GM23248 (cell line): ENCODE measurements around the gene PDHX. TPM values are rescaled to one million over a fixed set of nuclear protein-coding genes. Genes with fewer than 3 reads are reported as not detected.
A peak's percentile ranks its signal among the peaks of the same experiment; 100 is the strongest.

ENCODE experiments used
- DNase-seq: peaks from one replicate; pipeline ENCODE4 v3.0.0-alpha.2; 2015
- H2AFZ ChIP-seq: fragments of 200-600 bp; sonication (generic); 2 replicates; pipeline ENCODE4 v1.6.1; 2016; ENCODE audit warnings: antibody characterized with exemption
- H3F3A ChIP-seq: fragments of 200-600 bp; sonication (generic); 2 replicates; pipeline ENCODE4 v1.6.1; 2016; ENCODE audit warnings: mild to moderate bottlenecking, antibody characterized with exemption, mixed run types; ENCODE audit not compliant: insufficient read depth
- H3K27ac ChIP-seq: fragments of 200-600 bp; sonication (generic); 2 replicates; pipeline ENCODE4 v1.5.1; 2016; ENCODE audit warnings: mild to moderate bottlenecking
- H3K27me3 ChIP-seq: fragments of 200-600 bp; sonication (generic); replicated peaks from 2 replicates; pipeline ENCODE4 v1.6.1; 2016; ENCODE audit warnings: mild to moderate bottlenecking; ENCODE audit not compliant: insufficient read depth
- H3K36me3 ChIP-seq: fragments of 200-600 bp; sonication (generic); 2 replicates; pipeline ENCODE4 v1.6.1; 2016; ENCODE audit warnings: low read depth, mild to moderate bottlenecking
- H3K4me1 ChIP-seq: fragments of 200-600 bp; sonication (generic); 2 replicates; pipeline ENCODE4 v1.6.1; 2016; ENCODE audit warnings: mild to moderate bottlenecking; ENCODE audit not compliant: insufficient read depth
- H3K4me2 ChIP-seq: fragments of 200-600 bp; sonication (generic); one replicate; pipeline ENCODE4 v1.6.1; 2016; ENCODE audit warnings: mild to moderate bottlenecking; ENCODE audit not compliant: unreplicated experiment
- H3K4me3 ChIP-seq: fragments of 200-600 bp; sonication (generic); 2 replicates; pipeline ENCODE4 v1.5.1; 2016; ENCODE audit warnings: mild to moderate bottlenecking
- H3K79me2 ChIP-seq: fragments of 200-600 bp; sonication (generic); 2 replicates; pipeline ENCODE4 v1.6.1; 2016; ENCODE audit warnings: mild to moderate bottlenecking; ENCODE audit not compliant: insufficient read depth
- H3K9ac ChIP-seq: fragments of 200-600 bp; sonication (generic); 2 replicates; pipeline ENCODE4 v1.6.1; 2016; ENCODE audit warnings: mild to moderate bottlenecking
- H3K9me2 ChIP-seq: fragments of 200-600 bp; sonication (generic); 2 replicates; pipeline ENCODE4 v1.6.1; 2016; ENCODE audit warnings: mixed run types, mild to moderate bottlenecking, moderate library complexity; ENCODE audit not compliant: insufficient read depth
- H3K9me3 ChIP-seq: fragments of 200-600 bp; sonication (generic); one replicate; pipeline ENCODE4 v1.6.1; 2017; ENCODE audit warnings: low read depth
- H4K20me1 ChIP-seq: fragments of 200-600 bp; sonication (generic); 2 replicates; pipeline ENCODE4 v1.6.0; 2016; ENCODE audit not compliant: insufficient read depth
- EZH2 ChIP-seq: fragments of 200-600 bp; sonication (generic); IDR thresholded peaks from 2 replicates; pipeline ENCODE4 v1.6.1; 2018; ENCODE audit warnings: antibody characterized with exemption, mild to moderate bottlenecking; ENCODE audit not compliant: insufficient read depth, poor library complexity, severe bottlenecking
- EZH2phosphoT487 ChIP-seq: fragments of 200-600 bp; sonication (generic); IDR thresholded peaks from 2 replicates; pipeline ENCODE4 v1.6.1; 2018; ENCODE audit warnings: antibody characterized with exemption, moderate library complexity, mild to moderate bottlenecking, low read depth; ENCODE audit not compliant: insufficient read depth
- WGBS, 2 experiments: methylation state at CpG; one replicate each; pipeline ENCODE4 v1.1.6; 2015 to 2017; ENCODE audit warnings: low lambda C conversion rate in 2 of 2, low coverage in 1 of 2; ENCODE audit errors: missing lambda C conversion rate in 2 of 2; 5-methylcytosine and 5-hydroxymethylcytosine counted together
- in situ Hi-C: fragments of 300-500 bp; cut with MboI; formaldehyde crosslinking; loops from 2 replicates; pipeline ENCODE4 v1.15.0; 2020
- polyA plus RNA-seq: library from polyadenylated mRNA; unstranded; fragments of >200 nt; fragmentation: Nextera tagmentation; extraction: Ambion mirVana; gene quantifications from 2 replicates; pipeline ENCODE4 v1.2.1, GENCODE V29; 2016
- total RNA-seq: library from RNA; depleted of rRNA; stranded (reverse); fragments of >200 nt; shearing (Covaris generic); gene quantifications from 2 replicates; pipeline ENCODE4 v1.2.3, GENCODE V29; 2014

The PDHX gene
- total and polyA plus RNA-seq, 2 experiments from 2014 or later: 36.1 to 40.1 TPM

- Histone ChIP-seq H3K4me1 (peaks cover 40% of the 10 kb centered on the region), H3K36me3 (no peaks in the 10 kb centered on the region), H3K9me3 (no peaks in the 10 kb centered on the region), H3K27ac (peak overlapping the region; percentile 78), H4K20me1 (no peaks in the 10 kb centered on the region), H3K9me2 (no peaks in the 10 kb centered on the region), H3K9ac (no peak overlapping the region), H3F3A (peaks cover 18% of the 10 kb centered on the region), H3K4me2 (peak overlapping the region; percentile 35), H2AFZ (no peak overlapping the region), H3K4me3 (no peak overlapping the region), H3K79me2 (no peaks in the 10 kb centered on the region), H3K27me3 (no peaks in the 10 kb centered on the region)
- in situ Hi-C loops: no loop called here
- TF ChIP-seq EZH2phosphoT487 (no peak), EZH2 (no peak)
- WGBS, 2 experiments: 43 to 59% methylated on average over 3 of the region's 3 CpGs
- no peak for DNase-seq
Measured at GRCh38 chr11:35009944-35010342, 93.5 kb downstream of the PDHX start.

- WGBS, 2 experiments: 87 to 91% methylated on average over 5 of the region's 5 CpGs
- in situ Hi-C loops: no loop called here
- TF ChIP-seq EZH2phosphoT487: no peak
- no peak for TF ChIP-seq EZH2
Measured at GRCh38 chr11:35010654-35011053, 94.2 kb downstream of the PDHX start.

GRCh38 chr11:35011389-35011788, 95.0 kb downstream of the PDHX start:
- H3K9ac ChIP-seq: no peak overlapping the region
- TF ChIP-seq EZH2phosphoT487 (no peak), EZH2 (no peak)
- H3K4me3 ChIP-seq: no peak overlapping the region
- H3K9me3 ChIP-seq: no peaks in the 10 kb centered on the region
- H3K27ac ChIP-seq: peak overlapping the region; percentile 32
- H3K27me3 ChIP-seq: no peaks in the 10 kb centered on the region
- H3F3A ChIP-seq: peaks cover 18% of the 10 kb centered on the region
- no peaks in the 10 kb centered on the region for H3K36me3 ChIP-seq
- DNase-seq: peak; percentile 75
- no peaks in the 10 kb centered on the region for H3K79me2 ChIP-seq
- peak overlapping the region; percentile 42 for H3K4me2 ChIP-seq
- peaks cover 40% of the 10 kb centered on the region for H3K4me1 ChIP-seq
- in situ Hi-C loops: no loop called here
- H2AFZ ChIP-seq: no peak overlapping the region
- H4K20me1 ChIP-seq: no peaks in the 10 kb centered on the region
- 71 to 73% methylated on average over 4 of the region's 4 CpGs for WGBS, 2 experiments
- H3K9me2 ChIP-seq: no peaks in the 10 kb centered on the region

More at GRCh38 chr11:35010654-35011053, 94.2 kb downstream of the PDHX start:
- Histone ChIP-seq H4K20me1 (no peaks in the 10 kb centered on the region), H3K79me2 (no peaks in the 10 kb centered on the region), H3K4me2 (no peak overlapping the region), H3K9me3 (no peaks in the 10 kb centered on the region), H3K4me3 (no peak overlapping the region), H3K9me2 (no peaks in the 10 kb centered on the region), H3K4me1 (peaks cover 40% of the 10 kb centered on the region), H3K36me3 (no peaks in the 10 kb centered on the region), H3K9ac (no peak overlapping the region), H3F3A (peaks cover 18% of the 10 kb centered on the region), H3K27ac (no peak overlapping the region), H2AFZ (no peak overlapping the region), H3K27me3 (no peaks in the 10 kb centered on the region)
- DNase-seq: no peak

GRCh38 chr11:35011944-35012343, 95.5 kb downstream of the PDHX start:
- Histone ChIP-seq H3K4me2 (no peak overlapping the region), H3K9ac (no peak overlapping the region), H3K27ac (peak overlapping the region; percentile 32; the same call in 1 of the 2 replicates), H3K27me3 (no peaks in the 10 kb centered on the region), H3K9me3 (no peaks in the 10 kb centered on the region), H3K4me3 (no peak overlapping the region), H3F3A (peaks cover 18% of the 10 kb centered on the region), H3K4me1 (peaks cover 40% of the 10 kb centered on the region), H2AFZ (no peak overlapping the region), H3K36me3 (no peaks in the 10 kb centered on the region), H4K20me1 (no peaks in the 10 kb centered on the region), H3K79me2 (no peaks in the 10 kb centered on the region), H3K9me2 (no peaks in the 10 kb centered on the region)
- in situ Hi-C loops: no loop called here
- 97 to 100% methylated on average over 2 of the region's 2 CpGs for WGBS, 2 experiments
- TF ChIP-seq EZH2phosphoT487 (no peak), EZH2 (no peak)
- no peak for DNase-seq
